Vagina (tissue), 2 donors: ENCODE data around the gene SPECC1. TPM values are rescaled to one million over a fixed set of nuclear protein-coding genes. Genes with fewer than 3 reads are reported as not detected.
"Not testable (repeated sequence)": the region's sequence is repeated elsewhere in the genome, so short reads cannot be mapped to it uniquely, and the experiment has no call there.

Source experiments
- DNase-seq, 2 donors: peaks; one replicate each; pipeline ENCODE4 v3.0.0-alpha.2; 2017; ENCODE audit errors: extremely low spot score in 2 of 2
- H3K27ac ChIP-seq: fragments of 200-600 bp; sonication (generic); one replicate; pipeline ENCODE4 v1.5.1; 2019
- H3K27me3 ChIP-seq: fragments of 200-600 bp; sonication (generic); one replicate; pipeline ENCODE4 v1.5.1; 2019
- H3K36me3 ChIP-seq, 2 donors: fragments of 200-600 bp; sonication (generic); one replicate each; pipeline ENCODE4 v1.5.1; 2017 to 2019
- H3K4me1 ChIP-seq: fragments of 200-600 bp; sonication (generic); one replicate; pipeline ENCODE4 v1.5.1; 2019
- H3K4me3 ChIP-seq, 2 donors: fragments of 200-600 bp; sonication (generic); 1 replicate in 1 of 2; 2 replicates in 1 of 2; pipeline ENCODE4 v1.5.1; 2016 to 2019
- H3K9me3 ChIP-seq: fragments of 200-600 bp; sonication (generic); one replicate; pipeline ENCODE4 v1.5.1; 2019
- POLR2A ChIP-seq, 2 donors: fragments of 450-650 bp; IDR thresholded peaks; one replicate each; pipeline ENCODE4 v1.6.1; 2017; ENCODE audit warnings: antibody characterized with exemption in 2 of 2, mild to moderate bottlenecking in 2 of 2, moderate library complexity in 2 of 2
- POLR2AphosphoS5 ChIP-seq, 2 donors: sonication (generic); formaldehyde crosslinking; IDR thresholded peaks; one replicate each; pipeline ENCODE4 v1.9.0; 2017; ENCODE audit warnings: antibody characterized with exemption in 2 of 2, mild to moderate bottlenecking in 2 of 2, low read depth in 1 of 2; ENCODE audit not compliant: insufficient read depth in 1 of 2
- intact Hi-C: fragments of 100-400 bp; cut with DNase I; formaldehyde crosslinking; loops from one replicate; pipeline ENCODE4 v1.15.1; 2023
- total RNA-seq: library from RNA; depleted of rRNA; stranded (reverse); fragments of >200 nt; gene quantifications from one replicate; pipeline ENCODE4 v1.2.3, GENCODE V29; 2016
- TF ChIP-seq, protein P1 (sequence below), 3 experiments: fragments of 450-650 bp in 2 of 3; fragments of 200-600 bp in 1 of 3; sonication (generic) in 1 of 3; IDR thresholded peaks; one replicate each; pipeline ENCODE4 v1.5.1; 2017 to 2019; ENCODE audit warnings: antibody characterized with exemption in 3 of 3, mild to moderate bottlenecking in 2 of 3, moderate library complexity in 2 of 3

The SPECC1 gene
- total RNA-seq, 1 donor from 2014 or later = 25.3 TPM

DNA sequence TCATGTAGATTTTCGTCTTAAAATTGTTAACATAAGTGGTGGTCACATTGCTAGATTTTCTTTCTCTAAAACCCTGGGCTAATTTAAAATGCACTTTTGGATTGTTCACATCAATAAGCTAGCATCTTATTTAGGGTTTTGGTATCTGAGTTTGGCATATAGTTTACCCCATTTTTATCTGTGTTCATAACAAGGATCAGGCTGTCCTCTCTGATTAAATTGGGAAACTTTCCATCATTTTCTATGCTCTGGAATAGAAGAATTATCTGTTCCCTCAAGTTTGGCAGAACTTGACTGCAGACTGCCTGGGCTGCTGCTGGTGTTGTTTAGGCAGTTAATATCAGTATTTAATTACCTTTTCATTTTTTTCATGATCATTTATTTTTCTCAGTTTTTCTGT is 1.8 kb downstream of the SPECC1 start:
- Histone ChIP-seq H3K4me3 (no peak overlapping the region), H3K4me1 (peaks cover 11% of the 10 kb centered on the region), H3K9me3 (no peaks in the 10 kb centered on the region), H3K36me3 (no peaks in the 10 kb centered on the region), H3K27ac (no peak overlapping the region), H3K27me3 (no peaks in the 10 kb centered on the region)
- no peak for TF ChIP-seq POLR2AphosphoS5 (IDR thresholded peaks at IDR 0.05; ENCODE audit: insufficient read depth in 1 of 2, low read depth in 1 of 2)
- TF ChIP-seq POLR2A (IDR thresholded peaks at IDR 0.05) = no peak
- TF ChIP-seq, protein P1, sequence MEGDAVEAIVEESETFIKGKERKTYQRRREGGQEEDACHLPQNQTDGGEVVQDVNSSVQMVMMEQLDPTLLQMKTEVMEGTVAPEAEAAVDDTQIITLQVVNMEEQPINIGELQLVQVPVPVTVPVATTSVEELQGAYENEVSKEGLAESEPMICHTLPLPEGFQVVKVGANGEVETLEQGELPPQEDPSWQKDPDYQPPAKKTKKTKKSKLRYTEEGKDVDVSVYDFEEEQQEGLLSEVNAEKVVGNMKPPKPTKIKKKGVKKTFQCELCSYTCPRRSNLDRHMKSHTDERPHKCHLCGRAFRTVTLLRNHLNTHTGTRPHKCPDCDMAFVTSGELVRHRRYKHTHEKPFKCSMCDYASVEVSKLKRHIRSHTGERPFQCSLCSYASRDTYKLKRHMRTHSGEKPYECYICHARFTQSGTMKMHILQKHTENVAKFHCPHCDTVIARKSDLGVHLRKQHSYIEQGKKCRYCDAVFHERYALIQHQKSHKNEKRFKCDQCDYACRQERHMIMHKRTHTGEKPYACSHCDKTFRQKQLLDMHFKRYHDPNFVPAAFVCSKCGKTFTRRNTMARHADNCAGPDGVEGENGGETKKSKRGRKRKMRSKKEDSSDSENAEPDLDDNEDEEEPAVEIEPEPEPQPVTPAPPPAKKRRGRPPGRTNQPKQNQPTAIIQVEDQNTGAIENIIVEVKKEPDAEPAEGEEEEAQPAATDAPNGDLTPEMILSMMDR (IDR thresholded peaks at IDR 0.05) = no peak
- no peak for DNase-seq
- intact Hi-C loops = no loop called here

GRCh38 chr17:20012017-20012536 is 2.9 kb downstream of the SPECC1 start:
- no peak for TF ChIP-seq POLR2AphosphoS5 (IDR thresholded peaks at IDR 0.05; ENCODE audit: insufficient read depth in 1 of 2, low read depth in 1 of 2)
- TF ChIP-seq, protein P1 (IDR thresholded peaks at IDR 0.05) = no peak
- no peak for TF ChIP-seq POLR2A (IDR thresholded peaks at IDR 0.05)
- intact Hi-C loops = no loop called here
- H3K27ac ChIP-seq = no peak overlapping the region

DNA sequence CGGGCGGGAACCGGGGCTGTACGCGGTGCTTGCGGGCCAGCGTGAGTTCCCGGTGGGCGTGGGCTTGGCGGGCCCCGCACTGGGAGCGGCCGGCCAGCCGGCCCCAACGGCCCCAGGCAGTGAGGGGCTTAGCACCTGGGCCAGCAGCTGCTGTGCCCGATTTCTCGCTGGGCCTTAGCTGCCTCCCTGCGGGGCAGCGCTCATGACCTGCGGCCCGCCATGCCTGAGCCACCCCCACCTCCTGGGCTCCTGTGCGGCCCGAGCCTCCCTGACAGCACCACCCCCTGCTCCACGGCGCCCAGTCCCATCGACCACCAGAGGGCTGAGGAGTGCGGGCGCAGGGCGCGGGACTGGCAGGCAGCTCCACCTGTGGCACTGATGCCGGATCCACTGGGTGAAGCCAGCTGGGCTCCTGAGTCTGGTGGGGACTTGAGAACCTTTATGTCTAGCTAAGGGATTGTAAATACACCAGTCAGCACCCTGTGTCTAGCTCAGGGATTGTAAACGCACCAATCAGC is 7.4 kb downstream of the SPECC1 start:
- DNase-seq, H3K9me3 ChIP-seq, H3K4me3 ChIP-seq, H3K27me3 ChIP-seq, H3K4me1 ChIP-seq, intact Hi-C loops, H3K36me3 ChIP-seq, H3K27ac ChIP-seq: not testable (repeated sequence)

More at GRCh38 chr17:20012017-20012536, 2.9 kb downstream of the SPECC1 start:
- H3K4me3 ChIP-seq = no peak overlapping the region
- H3K9me3 ChIP-seq = no peaks in the 10 kb centered on the region
- no peaks in the 10 kb centered on the region for H3K27me3 ChIP-seq
- no peak for DNase-seq
- H3K4me1 ChIP-seq = peaks cover 11% of the 10 kb centered on the region
- no peaks in the 10 kb centered on the region for H3K36me3 ChIP-seq

- H3K9me3 ChIP-seq = no peaks in the 10 kb centered on the region
- intact Hi-C loops = no loop called here
- TF ChIP-seq, protein P1 (IDR thresholded peaks at IDR 0.05) = no peak
- TF ChIP-seq POLR2A (IDR thresholded peaks at IDR 0.05) (no peak), POLR2AphosphoS5 (IDR thresholded peaks at IDR 0.05; ENCODE audit: insufficient read depth in 1 of 2, low read depth in 1 of 2) (no peak)
Measured at GRCh38 chr17:20022701-20023100, 13.5 kb downstream of the SPECC1 start.

GRCh38 chr17:20026960-20027359 is 17.8 kb downstream of the SPECC1 start:
- TF ChIP-seq, protein P1 (IDR thresholded peaks at IDR 0.05) = no peak
- TF ChIP-seq POLR2AphosphoS5 (IDR thresholded peaks at IDR 0.05; ENCODE audit: insufficient read depth in 1 of 2, low read depth in 1 of 2) (no peak), POLR2A (IDR thresholded peaks at IDR 0.05) (no peak)
- DNase-seq = no peak
- no peaks in the 10 kb centered on the region for H3K4me1 ChIP-seq
- no peaks in the 10 kb centered on the region for H3K9me3 ChIP-seq
- intact Hi-C loops = no loop called here
- H3K27ac ChIP-seq = no peak overlapping the region
- no peaks in the 10 kb centered on the region for H3K36me3 ChIP-seq
- H3K27me3 ChIP-seq = no peaks in the 10 kb centered on the region
- no peak overlapping the region for H3K4me3 ChIP-seq

More at GRCh38 chr17:20022701-20023100, 13.5 kb downstream of the SPECC1 start:
- Histone ChIP-seq H3K27me3 (no peaks in the 10 kb centered on the region), H3K36me3 (no peaks in the 10 kb centered on the region), H3K4me3 (no peak overlapping the region), H3K27ac (no peak overlapping the region), H3K4me1 (no peaks in the 10 kb centered on the region)
- no peak for DNase-seq
